Immature natural killer cell (primary cell): ENCODE results near the gene EML4. TPM values are rescaled to one million over a fixed set of nuclear protein-coding genes. Genes with fewer than 3 reads are reported as not detected.

ENCODE experiments used
- DNase-seq, 3 donors: peaks; one replicate each; pipeline ENCODE4 v3.0.0; 2022; ENCODE audit warnings: mixed read lengths in 1 of 3
- H3K27ac Mint-ChIP-seq, 6 donors: one replicate each; pipeline ENCODE4 v1.8.0; 2020; ENCODE audit warnings: mixed read lengths in 6 of 6, mild to moderate bottlenecking in 5 of 6, inconsistent platforms in 4 of 6, moderate library complexity in 3 of 6
- H3K27me3 Mint-ChIP-seq, 3 donors: one replicate each; pipeline ENCODE4 v1.8.0; 2020 to 2021; ENCODE audit warnings: low read depth in 3 of 3, mild to moderate bottlenecking in 3 of 3, mixed read lengths in 3 of 3, moderate library complexity in 3 of 3, inconsistent platforms in 1 of 3
- H3K36me3 Mint-ChIP-seq, 3 donors: one replicate each; pipeline ENCODE4 v1.8.0; 2020; ENCODE audit warnings: mixed read lengths in 3 of 3, inconsistent platforms in 2 of 3, mild to moderate bottlenecking in 2 of 3
- H3K4me1 Mint-ChIP-seq, 2 donors: one replicate each; pipeline ENCODE4 v1.8.0; 2020; ENCODE audit warnings: inconsistent platforms in 2 of 2, mild to moderate bottlenecking in 2 of 2, mixed read lengths in 2 of 2, moderate library complexity in 1 of 2
- H3K4me3 Mint-ChIP-seq, 5 donors: one replicate each; pipeline ENCODE4 v1.8.0; 2020; ENCODE audit warnings: mild to moderate bottlenecking in 5 of 5, mixed read lengths in 5 of 5, inconsistent platforms in 3 of 5, moderate library complexity in 3 of 5
- H3K9me3 Mint-ChIP-seq, 6 donors: one replicate each; pipeline ENCODE4 v1.8.0; 2020; ENCODE audit warnings: mild to moderate bottlenecking in 6 of 6, mixed read lengths in 6 of 6, inconsistent platforms in 4 of 6, moderate library complexity in 3 of 6
- polyA plus RNA-seq, 3 donors: library from polyadenylated mRNA; unstranded; fragments of 300-500 nt; fragmentation: Illumina TruSeq; gene quantifications; one replicate each; pipeline ENCODE4 v1.2.3, GENCODE V29; 2021

Gene EML4
- polyA plus RNA-seq, 3 donors from 2014 or later = 16.1 to 35.3 (median 28.9) TPM

DNA sequence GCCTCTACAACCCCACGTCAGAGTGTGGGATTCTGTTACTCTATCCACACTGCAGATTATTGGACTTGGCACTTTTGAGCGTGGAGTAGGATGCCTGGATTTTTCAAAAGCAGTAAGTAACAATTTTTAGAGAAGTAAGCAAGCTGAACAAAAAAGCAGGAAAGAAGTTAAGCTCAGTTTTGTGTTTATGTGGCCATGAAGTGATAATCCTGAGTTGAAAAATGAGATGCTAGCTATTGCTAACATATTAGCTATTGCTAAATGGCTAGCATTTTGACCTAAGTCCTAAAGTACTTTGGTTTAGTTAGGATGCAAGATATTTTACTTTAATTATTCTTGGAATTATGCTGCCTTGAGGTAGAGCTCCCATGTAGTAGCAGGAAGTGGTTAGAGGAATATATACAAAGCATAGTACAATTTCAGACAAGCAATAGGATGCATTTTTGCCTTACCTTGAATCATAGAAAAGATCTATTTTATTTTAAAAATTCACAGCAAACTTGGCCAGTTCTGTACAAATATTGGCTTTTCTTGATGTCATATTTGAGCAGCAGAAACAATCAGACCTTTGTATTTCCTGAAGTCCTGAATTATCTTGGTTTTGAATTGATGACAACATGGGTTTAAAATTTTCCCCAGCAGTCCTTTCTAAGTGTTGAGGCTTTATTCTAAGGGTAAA is 117.3 kb downstream of the EML4 start:
- H3K27ac Mint-ChIP-seq = no peak overlapping the region
- no peak overlapping the region for H3K4me3 Mint-ChIP-seq
- no peaks in the 10 kb centered on the region for H3K9me3 Mint-ChIP-seq
- H3K27me3 Mint-ChIP-seq = no peaks in the 10 kb centered on the region
- H3K36me3 Mint-ChIP-seq = peaks cover 25 to 52% (median 46%) of the 10 kb centered on the region in 3 donors
- DNase-seq = no peak
- peaks cover 4 to 7% of the 10 kb centered on the region in 2 donors for H3K4me1 Mint-ChIP-seq

DNA sequence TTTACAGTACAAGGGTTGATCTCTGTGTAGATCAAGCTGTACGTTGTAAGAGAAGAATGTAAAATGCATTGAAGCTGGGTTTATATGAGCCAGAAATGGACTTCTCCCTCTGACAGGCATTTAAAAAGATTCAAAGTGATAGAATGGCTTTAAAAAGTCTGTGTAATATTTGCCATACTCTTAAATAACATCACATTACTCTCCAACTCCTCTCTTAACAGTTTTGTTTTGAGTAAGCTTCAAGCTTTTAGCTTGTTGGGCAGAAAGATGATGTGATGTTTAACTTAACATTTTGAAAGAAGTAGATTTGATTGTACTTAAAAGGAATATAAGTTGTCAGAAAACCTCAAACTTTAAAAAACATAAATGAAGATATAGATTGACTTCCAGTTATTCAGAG is 119.7 kb downstream of the EML4 start:
- no peak overlapping the region for H3K27ac Mint-ChIP-seq
- H3K36me3 Mint-ChIP-seq = peaks cover 14 to 51% (median 39%) of the 10 kb centered on the region in 3 donors
- no peaks in the 10 kb centered on the region for H3K27me3 Mint-ChIP-seq
- no peaks in the 10 kb centered on the region for H3K9me3 Mint-ChIP-seq
- no peak overlapping the region for H3K4me3 Mint-ChIP-seq
- H3K4me1 Mint-ChIP-seq = peaks cover 4 to 7% of the 10 kb centered on the region in 2 donors
- no peak for DNase-seq

DNA sequence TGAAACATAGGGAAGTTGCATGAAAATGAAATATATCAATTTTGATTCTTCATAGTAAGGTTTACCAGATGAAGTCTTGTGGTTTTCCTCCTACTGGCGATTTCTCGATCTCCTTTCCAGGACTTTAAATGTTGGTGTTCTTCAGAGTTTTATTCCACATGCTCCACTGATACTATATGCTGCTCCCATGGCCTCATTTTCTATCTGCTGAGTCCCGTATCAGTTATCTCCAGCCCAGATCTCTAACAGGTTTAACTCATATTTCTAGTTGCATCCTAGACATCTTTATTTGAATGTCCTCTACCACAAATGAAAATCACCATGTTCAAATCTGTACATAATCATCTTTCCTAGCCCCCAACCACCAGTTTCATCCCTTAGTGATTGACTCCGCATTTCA is 120.1 kb downstream of the EML4 start:
- no peak overlapping the region for H3K4me3 Mint-ChIP-seq
- H3K9me3 Mint-ChIP-seq = no peaks in the 10 kb centered on the region
- peaks cover 4 to 7% of the 10 kb centered on the region in 2 donors for H3K4me1 Mint-ChIP-seq
- H3K27ac Mint-ChIP-seq = peak overlapping the region in 1 of 6 donors; percentile 6
- no peak for DNase-seq
- H3K36me3 Mint-ChIP-seq = peaks cover 11 to 48% (median 36%) of the 10 kb centered on the region in 3 donors
- H3K27me3 Mint-ChIP-seq = no peaks in the 10 kb centered on the region

DNA sequence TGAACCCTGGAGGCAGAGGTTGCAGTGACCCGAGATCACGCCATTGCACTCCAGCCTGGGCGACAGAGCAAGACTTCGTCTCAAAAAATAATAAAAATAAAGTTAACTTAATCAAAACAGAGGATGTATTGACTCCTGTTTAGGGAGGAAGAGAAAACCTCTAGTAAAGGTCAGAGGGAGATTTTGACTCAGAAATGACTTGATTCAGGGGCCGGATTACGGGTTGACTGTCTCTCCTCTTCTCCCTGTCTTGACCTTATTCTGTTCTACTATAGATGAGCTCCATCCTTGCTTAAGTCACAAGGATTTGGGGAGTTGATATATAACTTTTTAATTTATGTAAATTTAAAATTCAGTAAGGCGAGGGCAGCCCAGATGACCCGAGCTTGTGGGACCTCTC is 120.9 kb downstream of the EML4 start:
- peaks cover 4 to 7% of the 10 kb centered on the region in 2 donors for H3K4me1 Mint-ChIP-seq
- H3K27ac Mint-ChIP-seq = no peak overlapping the region
- H3K36me3 Mint-ChIP-seq = peaks cover 15 to 56% (median 36%) of the 10 kb centered on the region in 3 donors
- DNase-seq = no peak
- no peaks in the 10 kb centered on the region for H3K9me3 Mint-ChIP-seq
- H3K4me3 Mint-ChIP-seq = no peak overlapping the region
- H3K27me3 Mint-ChIP-seq = no peaks in the 10 kb centered on the region

DNA sequence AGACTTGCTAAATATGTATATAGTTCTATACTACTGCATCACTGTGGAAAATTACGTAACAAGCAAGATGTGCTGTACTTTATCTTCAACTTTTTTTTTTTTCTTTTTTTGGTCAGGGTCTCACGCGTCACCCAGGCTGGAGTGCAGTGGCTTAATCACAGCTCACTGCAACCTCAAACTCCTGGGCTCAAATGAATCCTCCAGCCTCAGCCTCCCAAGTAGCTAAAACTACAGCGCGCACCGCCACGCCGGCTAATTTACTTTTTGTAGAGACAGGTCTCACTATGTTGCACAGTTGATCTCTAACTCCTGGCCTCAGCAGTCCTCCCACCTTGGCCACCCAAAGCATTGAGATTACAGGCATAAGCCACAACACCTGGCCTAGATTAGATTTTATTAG is 123.9 kb downstream of the EML4 start:
- H3K9me3 Mint-ChIP-seq = no peaks in the 10 kb centered on the region
- DNase-seq = no peak
- no peak overlapping the region for H3K4me3 Mint-ChIP-seq
- H3K4me1 Mint-ChIP-seq = peaks cover 24 to 28% of the 10 kb centered on the region in 2 donors
- H3K27me3 Mint-ChIP-seq = peaks cover 0 to 2% (median 0%) of the 10 kb centered on the region in 3 donors
- H3K27ac Mint-ChIP-seq = peak overlapping the region in 2 of 6 donors; percentile 17 to 77
- H3K36me3 Mint-ChIP-seq = peaks cover 24 to 50% (median 31%) of the 10 kb centered on the region in 3 donors

DNA sequence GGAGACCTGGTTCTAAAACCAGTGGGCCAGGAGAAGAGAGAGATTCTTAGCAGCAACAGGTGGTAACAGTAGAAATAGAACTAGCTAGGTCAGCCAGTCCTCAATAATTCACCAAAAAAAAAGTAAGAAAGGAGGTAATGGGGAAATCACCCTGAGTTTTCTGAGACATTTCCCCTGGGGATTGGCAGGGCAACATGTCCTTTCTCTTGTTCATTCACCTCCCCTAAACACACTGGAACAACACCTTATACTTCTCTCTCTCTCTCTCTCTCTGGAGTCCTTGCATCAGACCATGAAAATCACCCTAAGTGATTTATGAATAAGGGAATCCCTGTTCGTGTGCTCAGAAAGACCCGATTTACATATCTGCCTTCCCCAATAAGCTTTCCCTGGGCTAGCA is 127.1 kb downstream of the EML4 start:
- Mint-ChIP-seq H3K36me3 (peaks cover 22 to 35% (median 26%) of the 10 kb centered on the region in 3 donors), H3K9me3 (no peaks in the 10 kb centered on the region), H3K4me1 (peaks cover 40 to 51% of the 10 kb centered on the region in 2 donors), H3K4me3 (no peak overlapping the region), H3K27me3 (peaks cover 0 to 2% (median 0%) of the 10 kb centered on the region in 3 donors), H3K27ac (peak overlapping the region; percentile 54 to 85 (median 78))
- DNase-seq = no peak

DNA sequence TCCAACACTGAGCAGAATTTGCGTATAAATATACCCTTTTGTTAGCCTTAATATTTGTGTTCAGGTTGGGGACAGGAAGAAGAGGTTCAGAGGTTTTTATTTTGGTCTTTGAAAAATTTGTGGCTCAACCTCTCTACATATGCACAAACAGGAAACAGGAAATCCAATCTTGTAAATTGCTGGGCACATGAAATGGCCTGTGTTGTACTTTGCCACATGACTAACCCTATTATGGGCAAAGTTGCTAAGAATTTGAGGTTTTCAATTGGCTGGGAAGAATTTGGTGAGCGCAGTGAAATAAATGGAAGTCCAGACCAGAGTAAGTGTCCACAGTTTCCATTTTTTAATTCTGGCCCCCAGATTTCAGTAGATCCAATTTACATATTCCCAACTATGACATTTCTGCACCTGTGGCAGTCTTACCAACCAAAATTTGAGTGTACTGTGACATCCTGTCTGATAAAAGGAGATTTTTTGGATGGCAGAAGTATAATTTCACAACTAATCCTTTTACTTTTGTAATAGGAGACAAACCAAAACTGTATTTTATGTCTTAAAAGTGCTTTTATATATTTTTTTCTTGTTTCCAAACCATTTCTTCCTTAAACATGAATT is 128.3 kb downstream of the EML4 start:
- Mint-ChIP-seq H3K27ac (peak overlapping the region; percentile 73 to 90 (median 84)), H3K36me3 (peaks cover 22 to 30% (median 25%) of the 10 kb centered on the region in 3 donors), H3K4me3 (peak overlapping the region; percentile 50 to 75 (median 61)), H3K27me3 (peaks cover 0 to 4% (median 0%) of the 10 kb centered on the region in 3 donors), H3K4me1 (peaks cover 40 to 51% of the 10 kb centered on the region in 2 donors), H3K9me3 (no peaks in the 10 kb centered on the region)
- peak; percentile 32 to 46 (median 43) for DNase-seq

DNA sequence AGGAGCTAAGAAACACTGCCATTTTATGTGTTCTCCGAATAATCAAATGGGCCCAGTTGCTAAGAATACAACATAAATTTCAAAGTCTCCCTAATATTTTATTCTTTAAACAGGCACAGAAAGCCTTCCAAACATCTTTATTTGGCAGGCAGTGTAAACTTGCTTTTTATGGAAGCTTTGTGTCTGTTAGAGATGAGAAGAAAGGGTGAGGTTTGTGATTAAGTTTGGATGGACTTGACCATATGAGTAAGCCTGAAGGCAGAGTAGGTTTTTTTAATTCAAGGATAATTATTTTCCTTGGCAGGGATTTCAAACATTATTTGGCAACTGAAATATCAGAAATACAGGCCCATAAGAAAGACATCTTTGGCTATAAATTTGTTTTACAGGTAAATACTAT is 129.0 kb downstream of the EML4 start:
- peaks cover 25 to 27% (median 26%) of the 10 kb centered on the region in 3 donors for H3K36me3 Mint-ChIP-seq
- H3K4me3 Mint-ChIP-seq = peak overlapping the region in 4 of 5 donors; percentile 56 to 75 (median 66)
- no peaks in the 10 kb centered on the region for H3K9me3 Mint-ChIP-seq
- peaks cover 0 to 4% (median 0%) of the 10 kb centered on the region in 3 donors for H3K27me3 Mint-ChIP-seq
- peak overlapping the region; percentile 73 to 90 (median 84) for H3K27ac Mint-ChIP-seq
- peaks cover 40 to 51% of the 10 kb centered on the region in 2 donors for H3K4me1 Mint-ChIP-seq
- no peak for DNase-seq

DNA sequence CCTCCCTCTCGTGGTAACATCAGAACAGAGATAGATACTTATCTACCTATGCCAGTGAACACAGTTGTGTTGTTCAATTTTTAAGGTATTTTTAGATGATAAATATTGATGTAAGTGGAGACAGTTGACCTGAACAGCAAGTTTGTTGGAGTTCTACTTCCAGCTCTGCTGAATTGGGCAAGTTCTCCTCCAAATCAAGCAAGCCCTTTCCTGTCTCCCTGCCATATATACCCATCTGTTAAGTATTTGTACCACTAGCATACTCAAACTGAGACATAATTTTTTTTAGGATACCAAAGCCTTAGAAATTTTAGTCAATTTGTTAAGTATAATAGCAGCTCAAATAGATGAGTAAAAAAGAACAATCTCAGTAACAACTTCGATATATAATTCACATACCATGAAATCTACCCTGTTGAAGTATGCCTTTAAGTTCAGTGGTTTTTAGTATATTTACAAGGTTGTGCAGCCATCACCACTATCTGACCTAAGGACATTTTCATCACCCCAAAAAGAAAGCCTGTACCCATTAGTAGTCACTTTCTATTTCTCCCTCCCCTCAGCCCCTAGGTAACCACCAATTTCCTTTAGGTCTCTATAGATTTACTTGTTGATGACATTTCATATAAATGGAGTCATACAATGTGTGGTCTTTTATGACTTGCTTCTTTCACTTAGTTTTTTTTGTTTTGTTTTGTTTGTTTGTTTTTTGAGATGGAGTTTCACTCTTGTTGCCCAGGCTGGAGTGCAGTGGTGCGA is 130.0 kb downstream of the EML4 start:
- Mint-ChIP-seq H3K4me3 (peak overlapping the region; percentile 13 to 72 (median 30)), H3K36me3 (peaks cover 32 to 34% (median 33%) of the 10 kb centered on the region in 3 donors), H3K27me3 (peaks cover 0 to 4% (median 1%) of the 10 kb centered on the region in 3 donors), H3K4me1 (peaks cover 40 to 51% of the 10 kb centered on the region in 2 donors), H3K27ac (peak overlapping the region; percentile 62 to 83 (median 74)), H3K9me3 (no peaks in the 10 kb centered on the region)
- DNase-seq = no peak

DNA sequence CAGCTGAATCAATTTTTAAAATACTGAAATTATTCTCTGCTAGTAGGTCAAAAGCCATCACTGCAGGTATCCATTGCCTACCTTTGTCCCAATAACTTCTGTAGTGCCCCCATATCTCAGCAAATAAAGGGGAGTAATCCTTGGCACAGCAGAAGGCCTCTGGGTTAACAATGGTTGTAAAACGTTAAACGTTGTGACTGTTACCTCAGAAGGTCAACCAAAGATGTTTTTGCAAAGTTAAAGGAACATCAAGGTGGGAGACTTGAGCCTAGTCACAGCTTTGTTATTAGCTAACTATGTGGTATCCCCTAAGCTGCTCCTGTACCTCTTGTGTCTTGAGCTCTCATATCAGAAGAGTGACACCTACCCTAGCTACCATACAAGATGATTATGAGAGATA is 131.4 kb downstream of the EML4 start:
- Mint-ChIP-seq H3K9me3 (no peaks in the 10 kb centered on the region), H3K4me3 (no peak overlapping the region), H3K4me1 (peaks cover 40 to 52% of the 10 kb centered on the region in 2 donors), H3K27ac (no peak overlapping the region), H3K36me3 (peaks cover 24 to 35% (median 32%) of the 10 kb centered on the region in 3 donors), H3K27me3 (peaks cover 0 to 4% (median 1%) of the 10 kb centered on the region in 3 donors)
- no peak for DNase-seq

DNA sequence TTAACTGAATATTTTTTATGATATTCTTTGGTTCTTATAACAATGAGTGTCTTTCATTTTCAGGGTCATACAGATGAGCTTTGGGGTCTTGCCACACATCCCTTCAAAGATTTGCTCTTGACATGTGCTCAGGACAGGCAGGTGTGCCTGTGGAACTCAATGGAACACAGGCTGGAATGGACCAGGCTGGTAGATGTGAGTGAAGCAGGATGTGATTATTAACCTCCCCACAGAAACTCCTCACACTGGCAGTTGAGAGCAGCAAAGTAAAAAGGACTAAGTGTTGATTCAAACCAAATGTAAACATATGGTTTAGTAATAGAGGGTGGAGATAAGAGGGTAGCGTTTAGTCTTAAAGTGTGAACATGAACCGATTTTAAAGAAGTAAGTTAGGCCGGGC is 134.1 kb downstream of the EML4 start:
- H3K27ac Mint-ChIP-seq = no peak overlapping the region
- peaks cover 0 to 3% (median 1%) of the 10 kb centered on the region in 3 donors for H3K27me3 Mint-ChIP-seq
- no peak for DNase-seq
- H3K4me1 Mint-ChIP-seq = peaks cover 20 to 36% of the 10 kb centered on the region in 2 donors
- peaks cover 34 to 38% (median 37%) of the 10 kb centered on the region in 3 donors for H3K36me3 Mint-ChIP-seq
- no peak overlapping the region for H3K4me3 Mint-ChIP-seq
- no peaks in the 10 kb centered on the region for H3K9me3 Mint-ChIP-seq

DNA sequence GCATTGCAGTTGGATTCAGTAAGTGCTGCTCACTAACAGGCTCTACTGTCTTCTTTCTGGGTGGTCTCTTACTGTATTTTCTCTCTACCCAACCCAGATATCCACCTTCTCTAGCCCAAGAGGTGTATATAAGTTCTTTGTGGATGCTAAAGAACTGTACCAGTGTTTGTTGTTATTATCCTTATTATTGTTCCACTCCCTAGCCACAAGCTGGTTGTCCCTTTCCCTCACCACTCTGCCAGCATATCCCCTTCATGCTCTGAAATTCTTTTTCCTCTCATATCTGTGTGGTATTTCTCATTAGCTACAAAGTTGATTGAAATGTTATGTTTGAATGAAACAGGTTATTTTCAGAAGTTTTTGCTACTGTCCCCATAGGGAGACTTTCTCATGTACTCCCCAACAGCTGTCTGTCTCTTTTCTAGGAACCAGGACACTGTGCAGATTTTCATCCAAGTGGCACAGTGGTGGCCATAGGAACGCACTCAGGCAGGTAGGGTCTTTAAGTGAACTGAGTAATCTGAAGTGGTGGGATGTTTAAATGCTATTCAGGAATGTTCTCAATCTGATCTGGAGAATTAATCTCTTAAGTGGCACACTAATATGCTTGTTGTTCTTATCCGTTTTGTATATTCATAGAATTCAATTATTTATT is 135.0 kb downstream of the EML4 start:
- DNase-seq = no peak
- peaks cover 34 to 38% (median 36%) of the 10 kb centered on the region in 3 donors for H3K36me3 Mint-ChIP-seq
- H3K4me1 Mint-ChIP-seq = peaks cover 11 to 27% of the 10 kb centered on the region in 2 donors
- H3K27me3 Mint-ChIP-seq = peaks cover 0 to 3% (median 1%) of the 10 kb centered on the region in 3 donors
- H3K27ac Mint-ChIP-seq = no peak overlapping the region
- H3K9me3 Mint-ChIP-seq = no peaks in the 10 kb centered on the region
- no peak overlapping the region for H3K4me3 Mint-ChIP-seq

DNA sequence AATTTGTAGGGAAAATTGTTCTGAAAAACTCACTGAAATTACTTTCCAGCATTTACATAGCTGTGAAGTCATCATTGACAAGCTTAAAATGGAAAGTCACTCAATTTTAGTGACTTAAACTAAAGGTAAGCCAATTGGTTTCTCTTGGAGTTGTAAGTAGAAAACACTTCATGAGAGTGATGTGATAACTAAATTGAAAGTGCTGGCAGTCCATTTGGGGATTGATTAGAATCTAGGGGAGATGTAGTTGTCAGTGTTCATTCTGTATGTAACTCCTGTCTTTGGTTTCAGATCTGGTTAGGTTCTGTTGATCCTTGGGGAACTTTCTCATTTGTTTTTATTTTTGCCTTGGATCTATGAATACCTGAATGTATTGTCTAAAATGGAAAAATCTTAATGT is 138.0 kb downstream of the EML4 start:
- no peak for DNase-seq
- H3K4me3 Mint-ChIP-seq = no peak overlapping the region
- peak overlapping the region in 1 of 6 donors; percentile 7 for H3K27ac Mint-ChIP-seq
- peaks cover 2 to 14% of the 10 kb centered on the region in 2 donors for H3K4me1 Mint-ChIP-seq
- H3K27me3 Mint-ChIP-seq = peaks cover 0 to 3% (median 2%) of the 10 kb centered on the region in 3 donors
- peaks cover 24 to 33% (median 26%) of the 10 kb centered on the region in 3 donors for H3K36me3 Mint-ChIP-seq
- no peaks in the 10 kb centered on the region for H3K9me3 Mint-ChIP-seq
